GM18951 (cell line): ENCODE data around the gene TEPSIN.

Experiments used
- POLR2A ChIP-seq: IDR thresholded peaks from 4 replicates; pipeline ENCODE4 v1.6.1; 2011; ENCODE audit warnings: mild to moderate bottlenecking; ENCODE audit not compliant: insufficient read length, insufficient read depth; ENCODE audit errors: extremely low read depth
- in situ Hi-C: fragments of 300-500 bp; cut with MboI; formaldehyde crosslinking; loops from one replicate; pipeline ENCODE4 v1.12.0; 2022; ENCODE audit warnings: low sequenced_read_pairs, mixed read lengths, inconsistent platforms; ENCODE audit not compliant: unreplicated experiment

The TEPSIN gene

DNA sequence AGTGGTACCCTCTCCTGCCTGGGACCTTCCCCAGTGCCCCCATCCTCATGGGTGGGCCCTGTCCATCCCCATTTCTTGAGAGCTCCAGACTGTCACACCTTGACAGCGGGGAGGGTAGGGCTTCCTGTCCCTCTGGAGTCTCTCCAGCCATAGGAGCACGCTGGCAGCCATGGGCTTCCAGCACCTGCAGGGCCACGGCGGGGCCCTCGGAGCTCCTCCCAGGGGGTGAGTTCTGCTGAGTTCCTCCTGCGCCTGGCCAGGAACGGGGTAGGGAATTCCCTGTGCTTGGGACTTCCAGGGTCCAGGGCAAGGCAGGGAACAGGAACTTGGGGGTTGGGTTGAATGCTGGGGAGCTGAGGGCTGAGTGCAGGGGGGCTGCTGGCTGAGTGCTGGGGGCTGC is 49.8 kb downstream of the TEPSIN start:
- TF ChIP-seq POLR2A: no peak
- in situ Hi-C loops: no loop called here

DNA sequence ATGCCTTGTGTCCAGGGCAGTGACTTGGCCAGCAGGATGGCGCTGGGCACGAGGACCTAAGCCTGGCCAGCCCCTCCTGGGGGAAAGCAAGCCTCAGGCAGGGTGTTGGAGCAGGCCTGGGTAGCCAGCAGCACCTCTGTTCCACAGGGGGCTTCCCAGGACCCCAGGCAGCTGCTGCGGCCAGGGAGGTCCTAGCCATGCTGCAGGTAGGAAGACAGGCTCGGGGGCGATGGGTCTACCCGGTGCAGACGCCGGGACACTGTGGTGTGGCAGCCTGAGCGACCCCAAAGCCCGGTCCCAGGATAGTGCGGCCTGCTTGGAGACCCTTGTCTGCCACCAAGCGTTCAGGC is 50.4 kb downstream of the TEPSIN start:
- no peak for TF ChIP-seq POLR2A
- in situ Hi-C loops: no loop called here

DNA sequence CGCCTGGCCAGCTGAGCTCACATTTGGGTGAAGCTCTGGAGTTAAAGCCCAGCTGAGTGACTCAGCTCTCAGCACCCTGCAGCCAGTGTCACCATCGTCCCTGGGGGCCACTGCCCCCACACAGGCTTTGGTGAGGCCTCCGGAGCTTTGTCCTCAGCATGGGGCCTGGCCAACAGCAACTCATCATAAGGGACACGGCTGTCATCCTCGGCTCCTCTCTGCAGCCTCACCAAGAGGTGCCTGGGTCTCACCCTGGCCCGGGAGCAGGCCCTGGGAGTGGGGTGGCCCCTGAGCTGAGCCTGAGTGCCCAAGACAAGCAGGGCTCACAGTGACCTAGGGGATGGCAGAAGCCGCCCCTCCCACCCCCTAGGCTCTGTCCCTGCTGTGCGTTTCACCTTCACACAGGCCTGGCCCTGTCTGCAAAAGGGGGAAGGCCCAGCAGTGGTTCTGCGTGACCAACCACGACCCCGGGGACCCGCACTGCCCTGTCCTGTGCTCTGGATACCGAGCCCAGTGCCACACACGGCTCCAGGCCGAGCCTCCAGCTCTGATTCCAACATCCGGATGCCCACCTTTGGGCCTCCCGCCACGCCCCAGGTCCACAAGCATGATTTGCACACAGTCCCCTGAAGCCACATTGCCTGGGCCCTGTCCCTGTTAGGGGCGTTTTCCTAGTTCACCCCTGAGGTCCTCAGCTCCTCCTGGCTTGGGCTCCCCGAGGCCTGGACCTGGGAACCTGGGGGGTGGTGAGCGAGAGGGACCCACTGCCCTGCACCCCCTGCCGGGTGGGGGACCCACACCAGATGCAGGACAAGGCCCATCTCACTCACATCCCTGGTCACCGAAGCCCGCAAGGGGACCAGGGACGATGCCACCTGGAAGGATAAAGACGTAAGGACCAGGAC is 51.0 kb downstream of the TEPSIN start:
- no peak for TF ChIP-seq POLR2A
- in situ Hi-C loops: no loop called here

DNA sequence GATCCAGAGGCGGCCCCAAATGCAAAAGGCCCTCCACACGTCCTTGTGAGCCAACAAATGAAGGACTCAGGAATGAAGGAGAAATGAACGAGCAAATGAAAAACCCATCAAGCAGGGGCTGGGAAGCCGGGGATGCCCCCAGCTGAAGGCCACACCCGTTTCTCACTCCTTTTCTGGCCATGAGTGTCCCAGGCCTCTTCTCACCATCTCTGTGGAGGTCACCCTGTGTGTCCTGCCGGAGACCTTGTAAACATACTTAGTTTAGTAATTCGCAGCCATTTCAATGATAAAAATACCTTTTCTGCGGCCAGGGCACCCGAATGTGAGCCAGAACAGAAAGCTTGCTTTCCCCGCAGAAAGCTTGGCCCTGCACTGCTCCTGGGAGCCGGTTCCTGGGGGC is 51.7 kb downstream of the TEPSIN start:
- no peak for TF ChIP-seq POLR2A
- in situ Hi-C loops: no loop called here

DNA sequence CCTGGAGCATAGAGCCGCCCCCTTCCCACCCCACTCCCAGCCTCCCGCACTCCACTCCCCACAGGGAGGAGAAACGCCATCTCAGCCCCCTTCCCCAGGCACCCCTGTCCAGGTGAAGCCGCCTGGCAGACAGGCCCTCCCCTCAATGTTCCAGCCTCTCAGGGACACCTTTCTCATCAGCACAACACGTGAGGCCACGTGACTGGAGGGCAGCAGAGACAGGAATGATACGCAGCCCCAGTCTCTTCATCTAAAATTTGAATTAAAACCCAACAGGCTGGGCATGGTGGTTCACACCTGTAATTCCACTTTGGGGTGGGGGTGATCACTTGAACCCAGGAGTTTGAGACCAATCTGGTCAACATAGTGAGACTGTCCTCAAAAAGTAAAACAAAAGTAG is 52.7 kb downstream of the TEPSIN start:
- in situ Hi-C loops: no loop called here
- no peak for TF ChIP-seq POLR2A

DNA sequence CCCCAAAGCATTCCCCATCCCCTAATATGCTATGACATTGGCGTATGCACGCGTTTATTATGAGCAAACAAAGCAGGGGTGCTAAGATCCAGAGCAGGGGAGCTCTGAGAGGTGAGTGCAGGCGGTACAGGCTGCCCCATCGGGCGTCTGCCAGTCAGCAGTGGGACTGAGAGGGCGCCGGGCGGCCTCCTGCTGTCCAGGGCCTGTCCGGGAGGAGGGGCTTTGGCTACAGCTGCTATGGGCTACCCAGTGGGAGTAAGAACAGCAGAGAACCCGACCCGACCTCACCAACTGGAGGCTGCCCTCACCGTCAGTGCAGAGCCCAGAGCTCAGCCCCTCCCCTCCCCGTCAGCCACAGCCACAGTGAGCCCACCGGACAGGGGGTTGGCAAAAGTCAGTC is 54.3 kb downstream of the TEPSIN start:
- in situ Hi-C loops: no loop called here
- no peak for TF ChIP-seq POLR2A

DNA sequence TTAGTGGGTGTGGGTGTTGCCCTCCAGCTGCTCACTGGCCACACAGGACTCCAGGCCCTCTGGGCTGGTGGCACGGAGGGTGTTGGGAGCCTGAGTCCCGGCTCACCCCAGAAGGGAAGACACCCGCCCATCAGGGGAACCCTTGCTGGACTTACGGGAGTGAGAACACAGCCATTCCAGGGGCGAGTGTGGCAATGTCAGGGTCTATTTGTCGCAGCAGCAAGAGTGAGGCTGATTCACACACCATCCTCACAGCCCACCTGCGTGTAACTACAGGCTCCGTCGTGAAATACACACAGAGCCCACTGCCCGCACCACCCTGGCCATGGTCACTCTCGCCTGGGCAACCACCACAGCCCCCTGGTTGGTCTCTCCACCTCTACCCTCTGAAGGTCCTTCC is 55.0 kb downstream of the TEPSIN start:
- no peak for TF ChIP-seq POLR2A
- in situ Hi-C loops: no loop called here

DNA sequence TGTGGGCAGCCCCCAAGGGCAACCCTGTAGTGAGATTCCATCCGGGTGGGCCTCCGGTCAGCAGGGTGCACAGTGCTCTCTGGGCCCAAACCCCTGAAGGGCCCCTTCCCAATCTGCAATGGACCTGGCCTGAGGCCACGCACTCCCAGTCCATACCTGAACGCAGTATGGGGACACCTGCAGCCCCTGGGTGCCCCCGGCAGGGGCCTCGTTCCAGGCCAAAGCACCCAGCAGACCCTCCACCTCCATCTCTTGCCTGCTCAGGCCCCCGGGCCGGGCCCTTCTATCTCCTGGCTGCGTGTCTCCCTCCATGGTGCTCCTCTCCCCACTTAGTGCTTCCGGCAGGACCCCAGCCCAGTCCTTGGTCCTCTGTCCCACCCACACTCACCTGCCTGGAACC is 55.5 kb downstream of the TEPSIN start:
- in situ Hi-C loops: no loop called here
- TF ChIP-seq POLR2A: no peak

DNA sequence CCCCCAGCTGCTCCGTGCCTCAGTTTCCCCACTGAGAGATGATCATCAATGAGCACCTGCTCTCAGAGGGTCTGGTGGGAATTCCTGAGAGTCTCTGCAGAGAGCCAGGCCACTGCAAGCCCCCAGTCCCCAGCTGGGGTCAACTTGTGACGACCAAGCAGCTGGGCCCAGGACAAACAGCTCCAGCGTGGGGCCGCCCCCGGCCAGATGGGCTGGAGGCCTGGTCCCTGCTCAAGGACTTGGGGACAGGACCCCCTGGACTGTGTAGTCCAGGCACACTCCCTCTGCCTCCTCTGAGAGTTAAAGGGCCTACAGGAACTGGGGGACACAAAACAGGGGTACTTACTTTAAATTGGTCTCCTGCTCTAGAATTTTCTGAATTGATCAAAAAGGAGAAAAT is 56.3 kb downstream of the TEPSIN start:
- no peak for TF ChIP-seq POLR2A
- in situ Hi-C loops: no loop called here

DNA sequence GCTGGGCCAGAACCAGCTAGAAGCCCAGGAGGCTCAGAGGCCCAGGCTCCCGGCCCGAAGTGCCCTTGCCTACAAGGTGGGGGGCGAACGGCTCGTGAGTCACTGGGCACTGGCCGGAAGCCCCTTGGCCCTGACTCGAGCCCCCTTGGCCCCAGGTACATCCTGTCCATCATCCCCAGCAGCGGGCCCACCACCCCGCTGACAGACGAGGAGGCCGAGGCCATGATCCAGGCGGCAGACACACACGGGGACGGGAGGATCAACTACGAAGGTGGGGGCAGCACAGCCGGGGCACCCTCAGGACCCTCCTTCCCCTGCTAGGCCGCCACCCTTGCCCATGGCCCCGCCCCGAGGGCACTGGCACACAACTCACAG is 57.1 kb downstream of the TEPSIN start:
- no peak for TF ChIP-seq POLR2A
- in situ Hi-C loops: no loop called here

DNA sequence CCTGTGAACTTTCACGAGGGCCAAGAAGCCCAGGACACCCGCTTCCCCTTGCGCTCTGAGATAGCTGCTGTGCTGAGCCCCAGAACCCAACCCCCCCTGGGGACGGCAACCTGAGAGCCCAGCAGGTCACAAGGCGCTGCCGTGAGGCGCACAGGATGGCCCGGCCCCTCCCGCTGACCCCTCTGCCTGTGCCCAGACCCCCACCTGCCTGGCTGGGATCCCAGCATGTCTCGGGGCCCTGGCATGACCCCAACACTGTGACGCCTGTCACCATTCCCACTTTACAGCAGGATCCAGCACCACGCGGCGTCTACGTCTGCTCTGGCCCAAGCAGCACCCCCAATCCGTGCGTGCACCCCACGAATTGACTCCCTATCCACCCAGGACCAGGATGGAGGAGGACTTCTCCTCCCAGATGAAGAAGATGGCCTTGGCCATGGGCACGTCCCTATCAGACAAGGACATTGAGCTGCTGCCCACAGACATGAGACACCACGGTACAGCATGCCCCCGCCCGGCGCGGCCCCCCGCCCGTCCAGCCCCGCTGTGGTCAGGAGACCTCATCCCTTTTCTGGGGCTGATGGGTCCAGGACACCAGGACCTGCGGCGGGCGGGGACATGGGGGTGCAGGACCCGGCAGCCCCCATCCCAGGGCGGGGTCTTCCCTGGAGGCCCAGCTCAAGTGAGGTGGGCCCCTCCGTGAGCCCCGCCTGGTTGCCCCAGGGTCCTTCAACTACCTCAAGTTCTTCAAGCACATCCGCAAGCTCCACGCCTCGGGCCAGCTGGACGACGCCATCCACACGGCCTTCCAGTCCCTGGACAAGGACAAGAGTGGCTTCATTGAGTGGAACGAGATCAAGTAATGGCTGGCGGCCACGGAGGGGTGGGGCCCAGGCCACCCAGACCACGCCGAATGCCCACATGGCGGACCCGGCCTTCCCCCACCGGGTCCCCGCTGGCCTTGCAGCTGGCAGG is 57.7 kb downstream of the TEPSIN start:
- in situ Hi-C loops: no loop called here
- TF ChIP-seq POLR2A: no peak

DNA sequence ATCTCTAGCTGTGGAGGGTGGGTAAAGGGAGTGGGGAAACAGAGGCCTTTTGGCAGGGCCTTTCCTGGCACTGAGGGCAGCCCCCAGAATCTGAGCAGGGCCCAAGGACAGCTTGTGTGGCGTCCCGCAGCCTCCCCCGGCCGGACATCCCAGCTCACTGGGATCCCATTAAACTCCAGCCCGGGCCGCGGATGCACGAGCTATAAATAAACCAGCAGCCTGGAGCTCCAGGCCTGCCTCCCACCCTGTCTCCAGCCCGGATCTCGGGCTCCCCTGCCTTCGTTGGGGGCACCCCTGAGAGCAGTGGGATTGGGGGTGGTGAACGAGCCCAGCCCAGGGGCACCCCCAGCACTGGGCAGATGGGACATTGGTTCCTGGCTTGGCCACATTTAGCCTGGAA is 59.0 kb downstream of the TEPSIN start:
- in situ Hi-C loops: no loop called here
- TF ChIP-seq POLR2A: no peak

DNA sequence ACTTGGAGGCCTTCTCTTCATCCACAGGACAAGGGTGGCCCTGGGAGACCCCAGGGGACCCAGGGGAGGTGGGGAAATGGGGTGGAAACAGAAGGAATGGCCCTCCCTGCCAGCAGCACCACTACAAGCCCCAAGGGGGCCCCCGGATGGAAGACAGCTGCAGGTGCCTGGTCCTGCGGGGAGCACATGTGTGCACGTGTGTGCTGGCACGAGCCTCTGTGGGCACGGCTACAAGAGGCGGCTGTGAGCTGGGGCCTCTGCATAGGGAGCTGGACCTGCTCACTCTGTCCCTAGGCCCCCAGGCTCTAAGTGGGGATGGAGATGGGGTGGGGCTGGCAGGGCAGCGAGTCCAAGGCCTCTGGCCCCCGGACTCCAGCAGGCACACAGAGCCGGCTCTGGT is 59.6 kb downstream of the TEPSIN start:
- no peak for TF ChIP-seq POLR2A
- in situ Hi-C loops: no loop called here
